ENCODE measurements around the gene MOBP. TPM values are rescaled to one million over a fixed set of nuclear protein-coding genes. Genes with fewer than 3 reads are reported as not detected.

The MOBP gene
- total RNA-seq, 6 experiments from 2014 or later: not detected

DNA sequence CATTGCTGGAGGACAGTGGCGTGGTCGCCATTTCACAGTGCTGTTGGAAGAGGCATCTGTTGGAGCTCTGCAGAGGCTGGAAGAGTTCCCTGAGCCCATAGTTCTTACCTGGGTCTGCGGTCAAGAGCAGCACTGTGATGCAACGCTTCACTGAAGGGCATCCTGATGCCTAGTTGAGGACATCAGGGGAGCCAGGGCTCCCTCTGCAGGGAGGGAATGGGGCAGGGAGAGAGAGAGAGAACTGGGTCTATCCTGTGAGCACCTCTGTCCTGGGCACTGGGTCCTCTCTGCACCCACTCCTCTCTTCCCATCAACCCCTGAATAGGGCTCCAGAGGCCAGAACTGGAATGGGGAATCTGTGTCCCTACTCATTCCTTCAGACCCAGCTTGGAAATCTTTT lies 23.9 kb upstream of the MOBP start:
- no peaks in the 10 kb centered on the region for H3K9me3 Mint-ChIP-seq
- peaks cover 4% of the 10 kb centered on the region; the same call in 1 of the 2 replicates for H3K27me3 Mint-ChIP-seq (ENCODE audit: insufficient read depth)
- TF ChIP-seq CTCF (IDR thresholded peaks at IDR 0.05): peak; percentile 29; the same call in 1 of the 2 replicates
- no peak overlapping the region for H3K27ac Mint-ChIP-seq
- no peaks in the 10 kb centered on the region for H3K36me3 Mint-ChIP-seq (ENCODE audit: low read depth)
- no peak for DNase-seq
- H3K4me1 Mint-ChIP-seq (ENCODE audit: low read depth): peaks cover 15% of the 10 kb centered on the region
- H3K4me3 Mint-ChIP-seq: no peak overlapping the region

DNA sequence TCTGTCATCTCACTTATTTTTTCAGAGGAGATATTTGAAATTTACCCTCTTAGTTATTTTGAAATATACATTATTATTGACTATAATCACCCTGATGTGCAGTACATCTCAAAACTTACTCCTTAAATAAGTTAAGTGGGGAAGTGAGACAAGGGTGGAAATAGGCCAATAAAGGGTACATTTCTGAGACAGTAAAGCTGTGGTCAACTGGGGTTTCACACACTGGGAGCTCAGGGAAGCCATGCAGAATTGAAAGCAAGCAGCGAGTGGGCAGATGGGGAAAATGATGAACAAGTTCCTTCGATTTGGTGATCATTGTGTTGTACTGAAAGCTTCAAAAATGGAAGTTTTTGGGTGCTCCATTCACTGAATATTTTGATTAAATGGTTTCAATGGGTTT lies 21.6 kb upstream of the MOBP start:
- DNase-seq: no peak
- Mint-ChIP-seq H3K4me3 (no peak overlapping the region), H3K27me3 (ENCODE audit: insufficient read depth) (peaks cover 4% of the 10 kb centered on the region; the same call in 1 of the 2 replicates), H3K36me3 (ENCODE audit: low read depth) (no peaks in the 10 kb centered on the region), H3K9me3 (no peaks in the 10 kb centered on the region), H3K27ac (no peak overlapping the region), H3K4me1 (ENCODE audit: low read depth) (peaks cover 8% of the 10 kb centered on the region)
- no peak for TF ChIP-seq CTCF (IDR thresholded peaks at IDR 0.05)

DNA sequence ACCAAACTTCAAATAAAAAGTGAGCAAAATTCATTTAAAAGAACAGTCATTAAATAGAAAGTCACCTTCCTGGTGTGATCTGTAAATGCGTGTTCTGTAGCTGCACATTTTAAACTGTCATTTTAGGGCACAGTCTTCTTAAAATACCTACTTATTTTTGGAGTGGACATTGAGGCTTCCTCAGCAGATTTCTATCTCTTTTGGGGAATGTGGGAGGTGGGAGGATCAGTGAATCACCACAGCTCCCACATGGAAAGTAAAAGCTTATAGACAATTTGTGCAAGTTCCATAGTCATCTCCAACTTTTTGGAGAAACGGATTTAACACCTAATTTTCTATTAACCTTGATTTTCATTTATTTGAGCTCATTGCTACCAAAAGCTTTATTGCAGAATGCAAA lies 21.0 kb upstream of the MOBP start:
- Mint-ChIP-seq H3K27me3 (ENCODE audit: insufficient read depth) (peaks cover 4% of the 10 kb centered on the region; the same call in 1 of the 2 replicates), H3K9me3 (no peaks in the 10 kb centered on the region), H3K27ac (no peak overlapping the region), H3K36me3 (ENCODE audit: low read depth) (no peaks in the 10 kb centered on the region), H3K4me1 (ENCODE audit: low read depth) (peaks cover 8% of the 10 kb centered on the region), H3K4me3 (no peak overlapping the region)
- no peak for DNase-seq
- no peak for TF ChIP-seq CTCF (IDR thresholded peaks at IDR 0.05)

- Mint-ChIP-seq H3K27ac (no peak overlapping the region), H3K9me3 (no peaks in the 10 kb centered on the region), H3K4me1 (ENCODE audit: low read depth) (peaks cover 8% of the 10 kb centered on the region), H3K4me3 (no peak overlapping the region), H3K27me3 (ENCODE audit: insufficient read depth) (peaks cover 5% of the 10 kb centered on the region; the same call in 1 of the 2 replicates), H3K36me3 (ENCODE audit: low read depth) (no peaks in the 10 kb centered on the region)
- peak; percentile 96 for TF ChIP-seq CTCF (IDR thresholded peaks at IDR 0.05)
- peak; percentile 77 for DNase-seq
These were observed 19.6 kb upstream of the MOBP start for GRCh38 chr3:39447637-39448483.

DNA sequence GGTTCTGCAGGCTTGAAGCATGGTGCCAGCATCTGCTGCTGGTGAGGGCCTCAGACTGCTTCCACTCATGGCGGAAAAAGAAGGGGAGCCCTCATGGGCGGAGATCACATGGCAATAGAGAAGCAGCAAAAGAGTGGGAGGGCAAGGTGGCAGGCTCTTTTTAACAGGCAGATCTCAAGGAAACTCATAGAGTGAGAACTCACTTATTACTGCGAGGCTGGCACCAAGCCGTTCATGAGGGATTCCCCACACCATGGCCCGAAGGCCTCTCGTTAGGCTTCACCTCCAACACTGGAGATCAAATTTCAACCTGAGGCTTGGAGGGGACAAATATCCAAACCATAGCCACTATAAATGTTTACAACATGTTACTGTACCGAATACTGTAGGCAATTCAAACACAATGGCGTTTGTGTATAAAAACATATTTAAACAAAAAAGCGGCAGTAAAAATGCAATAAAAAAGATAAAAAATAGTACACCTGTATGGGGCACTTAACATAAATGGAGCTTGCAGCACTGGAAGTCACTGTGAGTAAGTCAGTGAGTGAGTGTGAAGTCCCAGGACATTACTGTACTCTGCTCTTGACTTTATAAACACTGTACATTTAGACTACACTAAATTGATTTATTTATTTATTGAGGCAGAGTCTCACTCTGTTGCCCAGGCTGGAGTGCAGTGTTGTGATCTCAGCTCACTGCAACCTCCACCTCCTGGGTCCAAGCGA lies 18.8 kb upstream of the MOBP start:
- H3K27ac Mint-ChIP-seq: no peak overlapping the region
- H3K36me3 Mint-ChIP-seq (ENCODE audit: low read depth): no peaks in the 10 kb centered on the region
- no peaks in the 10 kb centered on the region for H3K9me3 Mint-ChIP-seq
- no peak overlapping the region for H3K4me3 Mint-ChIP-seq
- TF ChIP-seq CTCF (IDR thresholded peaks at IDR 0.05): no peak
- H3K27me3 Mint-ChIP-seq (ENCODE audit: insufficient read depth): peaks cover 5% of the 10 kb centered on the region; the same call in 1 of the 2 replicates
- peaks cover 8% of the 10 kb centered on the region for H3K4me1 Mint-ChIP-seq (ENCODE audit: low read depth)
- no peak for DNase-seq
